Natural killer cell (primary cell): ENCODE measurements around the gene STK38L. TPM values are rescaled to one million over a fixed set of nuclear protein-coding genes. Genes with fewer than 3 reads are reported as not detected.

Source experiments
- ATAC-seq, 3 donors: fragments of 150-1000 bp in 2 of 3; fragments of 200-7000 bp in 1 of 3; cut with Tn5 transposase; 1 replicate in 1 of 3; 2 replicates in 2 of 3; pipeline ENCODE4 v1.10.0; 2021; ENCODE audit warnings: mild to moderate bottlenecking in 2 of 3, moderate library complexity in 2 of 3
- DNase-seq, 2 donors: peaks; one replicate each; pipeline versions ENCODE4 v3.0.0 to v3.0.0-alpha.2; 2013 to 2021; ENCODE audit warnings: mixed read lengths in 1 of 2
- H3K27ac ChIP-seq: one replicate; pipeline ENCODE4 v1.5.1; 2013; ENCODE audit warnings: mild to moderate bottlenecking, low read length
- H3K27me3 ChIP-seq: one replicate; pipeline ENCODE4 v1.6.1; 2013; ENCODE audit warnings: low read length; ENCODE audit not compliant: control insufficient read depth, insufficient read depth
- H3K36me3 ChIP-seq: one replicate; pipeline ENCODE4 v1.6.1; 2013; ENCODE audit warnings: low read length; ENCODE audit not compliant: control insufficient read depth, insufficient read depth
- H3K4me1 ChIP-seq: one replicate; pipeline ENCODE4 v1.6.1; 2013; ENCODE audit warnings: low read length; ENCODE audit not compliant: control insufficient read depth, insufficient read depth
- H3K4me3 ChIP-seq: one replicate; pipeline ENCODE4 v1.5.1; 2013; ENCODE audit warnings: low read length
- H3K9me3 ChIP-seq: one replicate; pipeline ENCODE4 v1.6.1; 2013; ENCODE audit warnings: low read length; ENCODE audit not compliant: control insufficient read depth, insufficient read depth
- H3K27ac Mint-ChIP-seq, 2 donors: one replicate each; pipeline ENCODE4 v1.8.0; 2022; ENCODE audit warnings: mild to moderate bottlenecking in 2 of 2, mixed read lengths in 2 of 2, moderate library complexity in 1 of 2
- H3K27me3 Mint-ChIP-seq, 2 donors: one replicate each; pipeline ENCODE4 v1.8.0; 2022; ENCODE audit warnings: low read depth in 2 of 2, mixed read lengths in 2 of 2
- H3K36me3 Mint-ChIP-seq: one replicate; pipeline ENCODE4 v1.8.0; 2022; ENCODE audit warnings: mixed read lengths
- H3K4me1 Mint-ChIP-seq, 2 donors: one replicate each; pipeline ENCODE4 v1.8.0; 2022; ENCODE audit warnings: mixed read lengths in 2 of 2
- H3K4me3 Mint-ChIP-seq: one replicate; pipeline ENCODE4 v1.8.0; 2022; ENCODE audit warnings: mild to moderate bottlenecking, moderate library complexity, mixed read lengths
- H3K9me3 Mint-ChIP-seq, 2 donors: one replicate each; pipeline ENCODE4 v1.8.0; 2022; ENCODE audit warnings: mixed read lengths in 2 of 2
- CTCF ChIP-seq: fragments of 200-600 bp; IDR thresholded peaks from one replicate; pipeline ENCODE4 v1.8.0; 2022; ENCODE audit warnings: antibody characterized with exemption
- WGBS: methylation state at CpG from one replicate; pipeline ENCODE4 v1.1.7; 2013; ENCODE audit warnings: missing lambda C conversion rate; ENCODE audit not compliant: insufficient coverage; 5-methylcytosine and 5-hydroxymethylcytosine counted together
- intact Hi-C: fragments of 100-400 bp; cut with micrococcal nuclease; formaldehyde crosslinking; loops from one replicate; pipeline ENCODE4 v1.14.2; 2022
- total RNA-seq, 4 donors: library from RNA; stranded (reverse); fragments of 120-200 nt in 1 of 4; gene quantifications; one replicate each; pipeline versions ENCODE4 v1.2.3 to v1.2.4, GENCODE V29; 2013 to 2022

The STK38L gene
- total RNA-seq, 3 donors from 2014 or later (not counting 1 experiment from before 2014, with no cell fraction given) = 14.0 to 17.0 (median 15.0) TPM

DNA sequence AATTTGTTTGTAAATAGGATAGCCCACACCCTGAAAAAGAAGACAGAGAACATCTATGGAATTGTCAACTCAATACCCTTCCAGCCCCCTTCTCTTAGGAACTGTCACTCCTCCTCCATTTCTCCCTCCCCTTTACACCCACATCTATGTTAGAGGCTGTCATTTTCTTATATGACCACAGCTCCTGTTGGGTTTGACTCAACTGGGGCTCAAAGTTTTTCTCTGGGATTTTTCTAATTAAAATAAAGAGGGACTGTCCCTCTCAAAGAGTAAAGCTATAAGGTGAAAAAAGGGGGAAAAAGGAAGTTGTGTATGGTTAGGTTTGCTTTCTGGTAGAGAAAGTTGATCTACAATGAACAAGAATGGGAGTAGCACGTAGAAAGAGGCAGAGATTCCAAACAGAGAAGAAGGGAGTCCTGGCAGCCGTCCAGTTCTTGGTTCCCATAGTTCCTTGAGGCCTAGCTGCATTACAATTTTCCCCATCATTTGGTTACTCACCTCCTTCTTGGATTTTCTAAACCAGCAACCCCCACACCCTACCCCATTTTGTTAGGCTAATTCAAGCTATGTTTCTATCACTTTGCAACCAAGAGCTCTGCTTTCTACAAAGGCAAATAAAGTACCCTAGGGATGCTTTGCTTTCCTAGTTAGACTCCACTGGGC is 44.3 kb upstream of the STK38L start:
- Histone ChIP-seq H3K9me3 (no peaks in the 10 kb centered on the region), H3K36me3 (no peaks in the 10 kb centered on the region), H3K4me1 (no peaks in the 10 kb centered on the region), H3K27ac (no peak overlapping the region), H3K4me3 (no peak overlapping the region), H3K27me3 (no peaks in the 10 kb centered on the region)
- no peaks in the 10 kb centered on the region for H3K4me1 Mint-ChIP-seq
- no peak for TF ChIP-seq CTCF
- H3K27ac Mint-ChIP-seq = no peak overlapping the region
- DNase-seq (no peak), ATAC-seq (no peak)
- 90% methylated on average over 2 of the region's 2 CpGs for WGBS
- no peaks in the 10 kb centered on the region for H3K9me3 Mint-ChIP-seq
- H3K27me3 Mint-ChIP-seq = peaks cover 0 to 3% of the 10 kb centered on the region in 2 donors
- H3K4me3 Mint-ChIP-seq = no peak overlapping the region
- no peaks in the 10 kb centered on the region for H3K36me3 Mint-ChIP-seq
- intact Hi-C loops = no loop called here

GRCh38 chr12:27201169-27201568 is 42.9 kb upstream of the STK38L start:
- TF ChIP-seq CTCF = no peak
- Mint-ChIP-seq H3K27me3 (peaks cover 0 to 3% of the 10 kb centered on the region in 2 donors), H3K27ac (no peak overlapping the region), H3K4me3 (no peak overlapping the region), H3K9me3 (no peaks in the 10 kb centered on the region), H3K36me3 (no peaks in the 10 kb centered on the region), H3K4me1 (no peaks in the 10 kb centered on the region)
- WGBS = 86% methylated on average over 1 of the region's 1 CpG
- no peak for DNase-seq
- H3K9me3 ChIP-seq = no peaks in the 10 kb centered on the region
- H3K4me1 ChIP-seq = no peaks in the 10 kb centered on the region
- H3K27ac ChIP-seq = no peak overlapping the region
- intact Hi-C loops = no loop called here
- ATAC-seq = no peak
- H3K27me3 ChIP-seq = no peaks in the 10 kb centered on the region
- H3K4me3 ChIP-seq = no peak overlapping the region
- H3K36me3 ChIP-seq = no peaks in the 10 kb centered on the region

DNA sequence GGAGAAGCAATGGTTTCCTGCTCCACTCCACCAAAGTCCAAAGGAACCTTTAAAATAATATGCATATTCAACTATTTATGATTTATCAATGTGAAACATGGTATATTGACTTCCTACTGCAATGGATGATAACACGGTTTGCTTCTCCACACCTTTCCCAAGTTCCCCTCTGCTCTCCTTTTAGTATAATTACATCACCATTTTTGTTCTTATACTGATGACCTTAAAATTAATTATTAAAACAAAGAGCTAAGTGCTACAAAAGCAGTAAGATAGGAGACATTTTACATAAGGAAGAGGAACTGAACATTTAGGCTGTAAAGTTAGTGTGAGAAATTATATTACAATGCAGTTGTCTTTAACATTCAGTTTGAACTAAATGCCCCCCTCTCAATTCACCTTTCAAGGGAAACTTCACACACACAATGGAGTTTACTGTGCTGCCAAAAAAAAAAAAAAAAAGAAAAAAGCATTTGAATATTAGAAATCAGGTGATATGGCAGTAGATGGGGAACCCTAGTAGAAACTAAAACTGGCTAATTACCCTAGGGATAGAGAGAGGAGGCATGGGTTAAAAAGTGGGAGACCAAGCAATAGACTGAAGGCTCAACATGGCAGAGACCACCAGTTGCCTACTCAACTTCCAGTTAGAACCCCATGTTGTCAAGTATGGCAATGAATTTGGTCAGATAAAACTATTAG is 37.1 kb upstream of the STK38L start:
- DNase-seq (no peak), ATAC-seq (no peak)
- H3K4me1 ChIP-seq = no peaks in the 10 kb centered on the region
- H3K36me3 ChIP-seq = no peaks in the 10 kb centered on the region
- H3K4me3 ChIP-seq = no peak overlapping the region
- H3K27ac ChIP-seq = no peak overlapping the region
- Mint-ChIP-seq H3K4me3 (no peak overlapping the region), H3K27ac (no peak overlapping the region), H3K36me3 (no peaks in the 10 kb centered on the region), H3K27me3 (no peaks in the 10 kb centered on the region), H3K9me3 (peaks cover 0 to 2% of the 10 kb centered on the region in 2 donors), H3K4me1 (no peaks in the 10 kb centered on the region)
- intact Hi-C loops = no loop called here
- no peak for TF ChIP-seq CTCF
- H3K27me3 ChIP-seq = no peaks in the 10 kb centered on the region
- H3K9me3 ChIP-seq = no peaks in the 10 kb centered on the region
- no CpG with 5 or more reads among the region's 1 CpG for WGBS
